ENCODE data around the gene TIMM10B. TPM values are rescaled to one million over a fixed set of nuclear protein-coding genes. Genes with fewer than 3 reads are reported as not detected.

TIMM10B gene
- total RNA-seq, 1 experiment from 2014 or later, result 53.1 TPM

DNA sequence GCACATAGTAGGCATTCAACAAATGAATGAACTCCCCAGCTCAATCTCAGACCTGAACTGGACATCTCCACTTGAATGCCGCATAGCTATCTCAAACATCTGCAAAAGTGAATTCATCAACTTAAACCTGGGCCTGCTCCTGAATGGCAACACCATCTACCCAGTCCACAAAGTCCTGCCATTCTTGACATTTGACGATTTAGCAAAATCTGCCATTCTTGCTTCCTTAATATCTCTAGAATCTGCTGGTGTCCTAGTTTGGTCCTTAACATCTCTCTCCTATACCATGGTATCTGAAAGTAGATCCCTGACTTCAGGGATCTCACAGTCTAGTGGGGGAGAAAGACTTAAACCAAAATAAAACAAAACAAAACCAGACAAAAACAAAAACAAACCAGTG lies 28.1 kb upstream of the TIMM10B start:
- POLR2A ChIA-PET, result no interaction called here
- Histone ChIP-seq H3K4me1 (peaks cover 9% of the 10 kb centered on the region), H3K27me3 (replicated peaks; ENCODE audit: control insufficient read depth, insufficient read depth, low read length) (no peaks in the 10 kb centered on the region), H3K36me3 (ENCODE audit: control insufficient read depth, insufficient read depth, low read length) (peaks cover 6% of the 10 kb centered on the region), H3K4me3 (ENCODE audit: low read depth, low read length) (no peak overlapping the region), H3K9me3 (no peaks in the 10 kb centered on the region)
- Mint-ChIP-seq H3K36me3 (ENCODE audit: insufficient read depth, unreplicated experiment) (peaks cover 5% of the 10 kb centered on the region), H3K4me1 (ENCODE audit: low read depth, unreplicated experiment) (no peaks in the 10 kb centered on the region), H3K27me3 (ENCODE audit: insufficient read depth, unreplicated experiment) (no peaks in the 10 kb centered on the region), H3K9me3 (ENCODE audit: unreplicated experiment) (no peaks in the 10 kb centered on the region), H3K27ac (ENCODE audit: unreplicated experiment) (no peak overlapping the region), H3K4me3 (ENCODE audit: unreplicated experiment) (no peak overlapping the region)
- intact Hi-C loops (cut with micrococcal nuclease; ENCODE audit: unreplicated experiment), result no loop called here
- BruUV-seq (replicated peaks), result no TSS peak
- CTCF ChIA-PET, result interaction anchor here (1.1 kb wide), 1 partner anchor 9 kb away, joined by 4 read pairs; no protein-coding TSS in a partner anchor
- DNase-seq, result no peak
- TF ChIP-seq, protein P1, sequence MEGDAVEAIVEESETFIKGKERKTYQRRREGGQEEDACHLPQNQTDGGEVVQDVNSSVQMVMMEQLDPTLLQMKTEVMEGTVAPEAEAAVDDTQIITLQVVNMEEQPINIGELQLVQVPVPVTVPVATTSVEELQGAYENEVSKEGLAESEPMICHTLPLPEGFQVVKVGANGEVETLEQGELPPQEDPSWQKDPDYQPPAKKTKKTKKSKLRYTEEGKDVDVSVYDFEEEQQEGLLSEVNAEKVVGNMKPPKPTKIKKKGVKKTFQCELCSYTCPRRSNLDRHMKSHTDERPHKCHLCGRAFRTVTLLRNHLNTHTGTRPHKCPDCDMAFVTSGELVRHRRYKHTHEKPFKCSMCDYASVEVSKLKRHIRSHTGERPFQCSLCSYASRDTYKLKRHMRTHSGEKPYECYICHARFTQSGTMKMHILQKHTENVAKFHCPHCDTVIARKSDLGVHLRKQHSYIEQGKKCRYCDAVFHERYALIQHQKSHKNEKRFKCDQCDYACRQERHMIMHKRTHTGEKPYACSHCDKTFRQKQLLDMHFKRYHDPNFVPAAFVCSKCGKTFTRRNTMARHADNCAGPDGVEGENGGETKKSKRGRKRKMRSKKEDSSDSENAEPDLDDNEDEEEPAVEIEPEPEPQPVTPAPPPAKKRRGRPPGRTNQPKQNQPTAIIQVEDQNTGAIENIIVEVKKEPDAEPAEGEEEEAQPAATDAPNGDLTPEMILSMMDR (IDR thresholded peaks at IDR 0.05; ENCODE audit: insufficient read depth in 1 of 2, low read depth in 1 of 2, low read length in 1 of 2, severe bottlenecking in 1 of 2, unreplicated experiment in 1 of 2), result no peak

DNA sequence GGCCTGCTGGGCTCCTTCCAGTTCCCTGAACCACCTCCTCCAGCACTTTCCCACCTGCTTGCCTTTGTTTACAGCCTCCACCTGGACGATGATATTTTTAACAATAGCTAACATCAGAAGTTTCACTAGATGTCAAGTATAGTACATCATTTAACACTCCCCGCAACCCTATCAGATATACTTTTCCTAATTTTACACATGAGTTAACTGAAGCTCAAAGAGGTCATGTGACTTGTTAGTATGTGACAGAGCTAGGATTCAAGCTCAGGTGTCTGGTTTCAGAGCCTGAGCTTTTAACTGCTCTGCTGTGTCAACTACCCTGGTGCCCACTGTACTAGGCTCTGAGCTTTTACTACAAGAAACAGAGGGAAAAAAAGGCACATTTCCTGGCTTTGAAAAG lies 26.2 kb upstream of the TIMM10B start:
- TF ChIP-seq, protein P1 (IDR thresholded peaks at IDR 0.05; ENCODE audit: insufficient read depth in 1 of 2, low read depth in 1 of 2, low read length in 1 of 2, severe bottlenecking in 1 of 2, unreplicated experiment in 1 of 2), result no peak
- CTCF ChIA-PET, result no interaction called here

DNA sequence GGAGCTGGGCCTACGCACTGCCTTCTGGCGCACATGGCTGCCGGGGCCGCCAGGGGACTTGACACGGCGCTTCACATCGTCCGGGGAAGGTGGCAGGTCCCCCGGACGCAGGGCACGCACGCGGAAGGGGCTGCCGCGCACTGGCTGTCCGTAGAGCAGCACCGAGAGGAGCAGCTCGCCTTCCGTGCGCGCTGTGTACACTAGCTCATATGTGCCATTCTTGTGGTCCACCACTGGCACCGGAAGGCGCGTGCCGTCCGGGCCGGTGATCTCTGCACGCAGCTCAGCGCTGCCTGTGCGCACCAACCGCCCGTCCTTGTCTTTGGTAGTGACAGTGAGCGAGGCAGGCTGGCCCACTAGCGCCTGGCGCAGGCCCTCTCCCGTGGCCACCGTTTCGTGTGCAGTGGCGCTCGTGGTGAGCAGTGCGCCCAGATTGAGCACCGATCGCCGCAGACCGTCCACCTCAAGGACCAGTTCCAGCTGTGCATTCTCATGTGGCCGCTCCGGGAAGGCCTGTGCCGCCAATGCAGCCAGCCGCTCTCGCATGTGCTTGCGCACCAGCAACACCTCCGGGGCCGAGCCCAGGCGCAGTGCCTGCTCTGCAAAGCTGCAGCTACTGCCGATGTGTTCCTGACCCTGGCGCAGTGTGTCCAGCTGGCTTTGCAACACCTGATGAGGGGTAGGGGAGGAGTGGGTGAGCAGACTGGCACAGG lies 24.8 kb upstream of the TIMM10B start:
- Histone ChIP-seq H3K4me1 (peaks cover 33% of the 10 kb centered on the region), H3K4me3 (ENCODE audit: low read depth, low read length) (no peak overlapping the region), H3K27me3 (replicated peaks; ENCODE audit: control insufficient read depth, insufficient read depth, low read length) (no peaks in the 10 kb centered on the region), H3K9me3 (no peaks in the 10 kb centered on the region), H3K36me3 (ENCODE audit: control insufficient read depth, insufficient read depth, low read length) (peaks cover 9% of the 10 kb centered on the region)
- CTCF ChIA-PET, result no interaction called here
- Mint-ChIP-seq H3K36me3 (ENCODE audit: insufficient read depth, unreplicated experiment) (peaks cover 10% of the 10 kb centered on the region), H3K4me3 (ENCODE audit: unreplicated experiment) (no peak overlapping the region), H3K9me3 (ENCODE audit: unreplicated experiment) (no peaks in the 10 kb centered on the region), H3K27ac (ENCODE audit: unreplicated experiment) (no peak overlapping the region), H3K27me3 (ENCODE audit: insufficient read depth, unreplicated experiment) (no peaks in the 10 kb centered on the region), H3K4me1 (ENCODE audit: low read depth, unreplicated experiment) (peaks cover 5% of the 10 kb centered on the region)
- no TSS peak for BruUV-seq (replicated peaks)
- intact Hi-C loops (cut with micrococcal nuclease; ENCODE audit: unreplicated experiment), result no loop called here
- TF ChIP-seq, protein P1 (IDR thresholded peaks at IDR 0.05; ENCODE audit: insufficient read depth in 1 of 2, low read depth in 1 of 2, low read length in 1 of 2, severe bottlenecking in 1 of 2, unreplicated experiment in 1 of 2), result no peak
- no peak for DNase-seq
- POLR2A ChIA-PET, result no interaction called here

More for the DNA sequence above, 26.2 kb upstream of the TIMM10B start:
- Histone ChIP-seq H3K36me3 (ENCODE audit: control insufficient read depth, insufficient read depth, low read length) (peaks cover 7% of the 10 kb centered on the region), H3K27me3 (replicated peaks; ENCODE audit: control insufficient read depth, insufficient read depth, low read length) (no peaks in the 10 kb centered on the region), H3K4me3 (ENCODE audit: low read depth, low read length) (no peak overlapping the region), H3K4me1 (peaks cover 28% of the 10 kb centered on the region), H3K9me3 (no peaks in the 10 kb centered on the region)
- Mint-ChIP-seq H3K27ac (ENCODE audit: unreplicated experiment) (no peak overlapping the region), H3K36me3 (ENCODE audit: insufficient read depth, unreplicated experiment) (peaks cover 5% of the 10 kb centered on the region), H3K27me3 (ENCODE audit: insufficient read depth, unreplicated experiment) (no peaks in the 10 kb centered on the region), H3K9me3 (ENCODE audit: unreplicated experiment) (no peaks in the 10 kb centered on the region), H3K4me1 (ENCODE audit: low read depth, unreplicated experiment) (no peaks in the 10 kb centered on the region), H3K4me3 (ENCODE audit: unreplicated experiment) (no peak overlapping the region)
- intact Hi-C loops (cut with micrococcal nuclease; ENCODE audit: unreplicated experiment), result no loop called here
- POLR2A ChIA-PET, result no interaction called here
- BruUV-seq (replicated peaks), result no TSS peak
- no peak for DNase-seq
